ENCODE results near the gene OOSP3.

DNA sequence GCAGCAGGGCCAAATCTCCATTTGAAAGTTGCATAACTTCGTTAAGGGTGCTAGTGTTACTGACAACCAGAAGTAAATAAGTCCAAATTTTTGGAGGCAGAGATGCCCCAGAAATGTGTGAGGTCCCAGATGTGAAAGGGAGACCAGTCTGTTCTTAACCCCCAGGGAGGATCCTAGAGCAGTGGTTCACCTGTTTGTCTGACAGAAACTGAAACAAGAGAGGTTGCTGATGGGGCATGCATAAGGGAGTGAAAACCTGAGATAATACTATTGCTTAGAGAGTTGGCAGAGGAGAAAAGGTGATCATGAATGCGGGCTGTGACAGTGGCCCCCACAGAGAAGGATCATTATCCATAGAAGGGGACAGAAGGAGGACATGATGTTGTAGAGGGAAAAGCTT is 37.1 kb upstream of the OOSP3 start:
- TF ChIP-seq, protein P1, sequence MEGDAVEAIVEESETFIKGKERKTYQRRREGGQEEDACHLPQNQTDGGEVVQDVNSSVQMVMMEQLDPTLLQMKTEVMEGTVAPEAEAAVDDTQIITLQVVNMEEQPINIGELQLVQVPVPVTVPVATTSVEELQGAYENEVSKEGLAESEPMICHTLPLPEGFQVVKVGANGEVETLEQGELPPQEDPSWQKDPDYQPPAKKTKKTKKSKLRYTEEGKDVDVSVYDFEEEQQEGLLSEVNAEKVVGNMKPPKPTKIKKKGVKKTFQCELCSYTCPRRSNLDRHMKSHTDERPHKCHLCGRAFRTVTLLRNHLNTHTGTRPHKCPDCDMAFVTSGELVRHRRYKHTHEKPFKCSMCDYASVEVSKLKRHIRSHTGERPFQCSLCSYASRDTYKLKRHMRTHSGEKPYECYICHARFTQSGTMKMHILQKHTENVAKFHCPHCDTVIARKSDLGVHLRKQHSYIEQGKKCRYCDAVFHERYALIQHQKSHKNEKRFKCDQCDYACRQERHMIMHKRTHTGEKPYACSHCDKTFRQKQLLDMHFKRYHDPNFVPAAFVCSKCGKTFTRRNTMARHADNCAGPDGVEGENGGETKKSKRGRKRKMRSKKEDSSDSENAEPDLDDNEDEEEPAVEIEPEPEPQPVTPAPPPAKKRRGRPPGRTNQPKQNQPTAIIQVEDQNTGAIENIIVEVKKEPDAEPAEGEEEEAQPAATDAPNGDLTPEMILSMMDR (IDR thresholded peaks at IDR 0.05; ENCODE audit: extremely low read depth in 1 of 2, insufficient read depth in 1 of 2, low read depth in 1 of 2, low read length in 2 of 2): no peak
- TF ChIP-seq GATA2 (IDR thresholded peaks at IDR 0.05; ENCODE audit: insufficient read depth, insufficient read length, low read depth, low read length) (no peak), EZH2 (IDR thresholded peaks at IDR 0.05; ENCODE audit: borderline replicate concordance, low read depth, low read length, severe bottlenecking) (no peak), POLR2A (IDR thresholded peaks at IDR 0.05; ENCODE audit: low read depth, low read length) (no peak), MAX (IDR thresholded peaks at IDR 0.05; ENCODE audit: insufficient read depth, insufficient read length) (no peak), JUN (IDR thresholded peaks at IDR 0.05; ENCODE audit: borderline replicate concordance, insufficient read depth, insufficient read length, low read depth) (no peak), FOS (IDR thresholded peaks at IDR 0.05; ENCODE audit: borderline replicate concordance, insufficient read depth, low read length) (no peak)

Measured in endothelial cell of umbilical vein (primary cell).